Measurements from ENCODE around the gene TJP1. TPM values are rescaled to one million over a fixed set of nuclear protein-coding genes. Genes with fewer than 3 reads are reported as not detected.

TJP1 gene
- total and polyA plus RNA-seq, 2 of the 8 experiments (the other 6 are each of a cell fraction or from before 2014, with no cell fraction given) = 46.3 to 138 TPM

DNA sequence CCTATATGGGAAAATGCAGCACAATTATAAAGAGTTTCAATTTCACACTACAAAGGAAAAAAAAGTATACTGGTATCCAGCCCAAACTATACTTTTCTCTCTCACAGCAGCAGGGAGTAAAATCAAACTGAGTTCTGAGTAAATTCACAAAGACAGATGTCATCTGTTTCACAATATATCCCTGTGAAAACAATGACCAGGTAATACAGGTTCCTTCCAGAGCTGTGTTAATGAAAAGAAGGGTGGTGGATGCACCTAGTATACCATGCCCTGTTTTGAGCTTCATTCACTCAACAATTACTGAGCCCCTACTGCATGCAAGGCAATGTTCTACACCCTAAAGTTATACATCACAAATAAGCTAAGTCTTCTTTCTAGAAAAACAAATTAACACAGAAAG is 108.5 kb downstream of the TJP1 start (continued):
- TF ChIP-seq, protein P1, sequence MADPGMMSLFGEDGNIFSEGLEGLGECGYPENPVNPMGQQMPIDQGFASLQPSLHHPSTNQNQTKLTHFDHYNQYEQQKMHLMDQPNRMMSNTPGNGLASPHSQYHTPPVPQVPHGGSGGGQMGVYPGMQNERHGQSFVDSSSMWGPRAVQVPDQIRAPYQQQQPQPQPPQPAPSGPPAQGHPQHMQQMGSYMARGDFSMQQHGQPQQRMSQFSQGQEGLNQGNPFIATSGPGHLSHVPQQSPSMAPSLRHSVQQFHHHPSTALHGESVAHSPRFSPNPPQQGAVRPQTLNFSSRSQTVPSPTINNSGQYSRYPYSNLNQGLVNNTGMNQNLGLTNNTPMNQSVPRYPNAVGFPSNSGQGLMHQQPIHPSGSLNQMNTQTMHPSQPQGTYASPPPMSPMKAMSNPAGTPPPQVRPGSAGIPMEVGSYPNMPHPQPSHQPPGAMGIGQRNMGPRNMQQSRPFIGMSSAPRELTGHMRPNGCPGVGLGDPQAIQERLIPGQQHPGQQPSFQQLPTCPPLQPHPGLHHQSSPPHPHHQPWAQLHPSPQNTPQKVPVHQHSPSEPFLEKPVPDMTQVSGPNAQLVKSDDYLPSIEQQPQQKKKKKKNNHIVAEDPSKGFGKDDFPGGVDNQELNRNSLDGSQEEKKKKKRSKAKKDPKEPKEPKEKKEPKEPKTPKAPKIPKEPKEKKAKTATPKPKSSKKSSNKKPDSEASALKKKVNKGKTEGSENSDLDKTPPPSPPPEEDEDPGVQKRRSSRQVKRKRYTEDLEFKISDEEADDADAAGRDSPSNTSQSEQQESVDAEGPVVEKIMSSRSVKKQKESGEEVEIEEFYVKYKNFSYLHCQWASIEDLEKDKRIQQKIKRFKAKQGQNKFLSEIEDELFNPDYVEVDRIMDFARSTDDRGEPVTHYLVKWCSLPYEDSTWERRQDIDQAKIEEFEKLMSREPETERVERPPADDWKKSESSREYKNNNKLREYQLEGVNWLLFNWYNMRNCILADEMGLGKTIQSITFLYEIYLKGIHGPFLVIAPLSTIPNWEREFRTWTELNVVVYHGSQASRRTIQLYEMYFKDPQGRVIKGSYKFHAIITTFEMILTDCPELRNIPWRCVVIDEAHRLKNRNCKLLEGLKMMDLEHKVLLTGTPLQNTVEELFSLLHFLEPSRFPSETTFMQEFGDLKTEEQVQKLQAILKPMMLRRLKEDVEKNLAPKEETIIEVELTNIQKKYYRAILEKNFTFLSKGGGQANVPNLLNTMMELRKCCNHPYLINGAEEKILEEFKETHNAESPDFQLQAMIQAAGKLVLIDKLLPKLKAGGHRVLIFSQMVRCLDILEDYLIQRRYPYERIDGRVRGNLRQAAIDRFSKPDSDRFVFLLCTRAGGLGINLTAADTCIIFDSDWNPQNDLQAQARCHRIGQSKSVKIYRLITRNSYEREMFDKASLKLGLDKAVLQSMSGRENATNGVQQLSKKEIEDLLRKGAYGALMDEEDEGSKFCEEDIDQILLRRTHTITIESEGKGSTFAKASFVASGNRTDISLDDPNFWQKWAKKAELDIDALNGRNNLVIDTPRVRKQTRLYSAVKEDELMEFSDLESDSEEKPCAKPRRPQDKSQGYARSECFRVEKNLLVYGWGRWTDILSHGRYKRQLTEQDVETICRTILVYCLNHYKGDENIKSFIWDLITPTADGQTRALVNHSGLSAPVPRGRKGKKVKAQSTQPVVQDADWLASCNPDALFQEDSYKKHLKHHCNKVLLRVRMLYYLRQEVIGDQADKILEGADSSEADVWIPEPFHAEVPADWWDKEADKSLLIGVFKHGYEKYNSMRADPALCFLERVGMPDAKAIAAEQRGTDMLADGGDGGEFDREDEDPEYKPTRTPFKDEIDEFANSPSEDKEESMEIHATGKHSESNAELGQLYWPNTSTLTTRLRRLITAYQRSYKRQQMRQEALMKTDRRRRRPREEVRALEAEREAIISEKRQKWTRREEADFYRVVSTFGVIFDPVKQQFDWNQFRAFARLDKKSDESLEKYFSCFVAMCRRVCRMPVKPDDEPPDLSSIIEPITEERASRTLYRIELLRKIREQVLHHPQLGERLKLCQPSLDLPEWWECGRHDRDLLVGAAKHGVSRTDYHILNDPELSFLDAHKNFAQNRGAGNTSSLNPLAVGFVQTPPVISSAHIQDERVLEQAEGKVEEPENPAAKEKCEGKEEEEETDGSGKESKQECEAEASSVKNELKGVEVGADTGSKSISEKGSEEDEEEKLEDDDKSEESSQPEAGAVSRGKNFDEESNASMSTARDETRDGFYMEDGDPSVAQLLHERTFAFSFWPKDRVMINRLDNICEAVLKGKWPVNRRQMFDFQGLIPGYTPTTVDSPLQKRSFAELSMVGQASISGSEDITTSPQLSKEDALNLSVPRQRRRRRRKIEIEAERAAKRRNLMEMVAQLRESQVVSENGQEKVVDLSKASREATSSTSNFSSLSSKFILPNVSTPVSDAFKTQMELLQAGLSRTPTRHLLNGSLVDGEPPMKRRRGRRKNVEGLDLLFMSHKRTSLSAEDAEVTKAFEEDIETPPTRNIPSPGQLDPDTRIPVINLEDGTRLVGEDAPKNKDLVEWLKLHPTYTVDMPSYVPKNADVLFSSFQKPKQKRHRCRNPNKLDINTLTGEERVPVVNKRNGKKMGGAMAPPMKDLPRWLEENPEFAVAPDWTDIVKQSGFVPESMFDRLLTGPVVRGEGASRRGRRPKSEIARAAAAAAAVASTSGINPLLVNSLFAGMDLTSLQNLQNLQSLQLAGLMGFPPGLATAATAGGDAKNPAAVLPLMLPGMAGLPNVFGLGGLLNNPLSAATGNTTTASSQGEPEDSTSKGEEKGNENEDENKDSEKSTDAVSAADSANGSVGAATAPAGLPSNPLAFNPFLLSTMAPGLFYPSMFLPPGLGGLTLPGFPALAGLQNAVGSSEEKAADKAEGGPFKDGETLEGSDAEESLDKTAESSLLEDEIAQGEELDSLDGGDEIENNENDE (IDR thresholded peaks at IDR 0.05; ENCODE audit: insufficient replicate concordance, low read length) = no peak
- no peak for TF ChIP-seq EP300 (IDR thresholded peaks at IDR 0.05; ENCODE audit: borderline replicate concordance in 1 of 2, low read depth in 2 of 2, low read length in 2 of 2)
- TF ChIP-seq CHD2 (IDR thresholded peaks at IDR 0.05; ENCODE audit: low read length) = no peak
- TF ChIP-seq SP1 (IDR thresholded peaks at IDR 0.05; ENCODE audit: low read depth, low read length) = no peak
